ENCODE measurements around the gene RNF157. TPM values are rescaled to one million over a fixed set of nuclear protein-coding genes. Genes with fewer than 3 reads are reported as not detected.

The RNF157 gene
- total and polyA plus RNA-seq, 10 of the 15 experiments (the other 5 are each of a cell fraction or from before 2014, with no cell fraction given): 1.4 to 15.9 (median 9.6) TPM

DNA sequence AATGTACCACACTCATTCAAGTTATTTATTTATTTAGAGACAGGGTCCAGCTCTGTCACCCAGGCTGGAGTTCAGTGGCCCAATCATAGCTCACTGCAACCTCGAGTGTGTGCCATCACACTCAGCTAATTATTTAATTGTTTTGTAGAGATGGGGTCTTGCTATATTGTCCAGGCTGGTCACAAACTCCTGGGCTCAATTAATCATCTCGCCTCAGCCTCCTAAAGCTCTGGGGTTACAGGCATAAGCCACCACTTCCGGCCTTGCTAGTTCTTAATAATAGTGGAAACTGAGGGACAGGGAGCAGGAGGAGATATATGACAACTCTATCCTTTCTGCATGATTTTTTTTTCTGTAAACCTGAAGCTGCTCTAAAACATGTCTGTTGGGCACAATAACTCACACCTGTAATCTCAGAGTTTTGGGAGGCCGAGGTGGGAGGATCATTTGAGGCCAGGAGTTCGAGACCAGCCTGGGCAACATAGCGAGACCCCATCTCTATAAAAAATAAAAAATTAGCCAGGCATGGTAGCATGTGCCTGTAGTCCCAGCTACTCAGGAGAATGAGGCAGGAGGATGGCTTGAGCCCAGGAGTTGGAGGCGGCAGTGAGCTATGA is 125.0 kb downstream of the RNF157 start:
- 66% methylated on average over 7 of the region's 7 CpGs for WGBS (ENCODE audit: insufficient coverage, insufficient replicate concordance, low lambda C conversion rate, missing lambda C conversion rate)
- FAIRE-seq (no peak), DNase-seq (ENCODE audit: low read depth, low spot score) (no peak), ATAC-seq (no peak)
- no TSS peak for BruUV-seq (replicated peaks)
- intact Hi-C loops (cut with micrococcal nuclease; ENCODE audit: unreplicated experiment) (no loop called here), in situ Hi-C loops (cut with MboI) (no loop called here)
- Histone ChIP-seq H4K20me1 (ENCODE audit: control insufficient read depth, insufficient read depth) (no peaks in the 10 kb centered on the region), H3K9ac (ENCODE audit: control insufficient read depth, insufficient read depth, low read length) (no peak overlapping the region), H3K4me1 (ENCODE audit: control insufficient read depth, insufficient read depth, low read length) (no peaks in the 10 kb centered on the region), H3K4me2 (ENCODE audit: control insufficient read depth, insufficient read depth) (no peak overlapping the region), H3K36me3 (ENCODE audit: control insufficient read depth in 2 of 2, insufficient read depth in 2 of 2, low read length in 1 of 2) (no peaks in the 10 kb centered on the region), H3K27ac (ENCODE audit: control insufficient read depth, insufficient read depth) (no peak overlapping the region), H3K79me2 (ENCODE audit: control insufficient read depth, insufficient read depth, low read length) (no peaks in the 10 kb centered on the region), H2AFZ (ENCODE audit: control insufficient read depth, low read depth, low read length) (no peak overlapping the region), H3K9me3 (replicated peaks; ENCODE audit: control insufficient read depth, insufficient read depth, low read length) (no peaks in the 10 kb centered on the region), H3K27me3 (replicated peaks in 1 of 2; ENCODE audit: control insufficient read depth in 2 of 2, insufficient read depth in 2 of 2, low read length in 1 of 2) (no peaks in the 10 kb centered on the region), H3K4me3 (no peak overlapping the region)
- RAD21 ChIA-PET (ENCODE audit: unreplicated experiment): interaction anchor here (1.0 to 9.9 kb wide), 3 partner anchors 165 to 283 kb away, joined by 3 to 149 read pairs (median 4); no protein-coding TSS in a partner anchor
- SMC1A ChIA-PET (ENCODE audit: uncharacterized antibody, unreplicated experiment): interaction anchor here (1.0 to 2.0 kb wide), 2 partner anchors 68 to 165 kb away, joined by 3 to 13 read pairs; no protein-coding TSS in a partner anchor
- POLR2A ChIA-PET: no interaction called here
- CTCF ChIA-PET: interaction anchor here (1.1 to 18.3 kb wide), 5 partner anchors 64 to 283 kb away, joined by 3 to 316 read pairs (median 4); no protein-coding TSS in a partner anchor
- TF ChIP-seq, protein P1, sequence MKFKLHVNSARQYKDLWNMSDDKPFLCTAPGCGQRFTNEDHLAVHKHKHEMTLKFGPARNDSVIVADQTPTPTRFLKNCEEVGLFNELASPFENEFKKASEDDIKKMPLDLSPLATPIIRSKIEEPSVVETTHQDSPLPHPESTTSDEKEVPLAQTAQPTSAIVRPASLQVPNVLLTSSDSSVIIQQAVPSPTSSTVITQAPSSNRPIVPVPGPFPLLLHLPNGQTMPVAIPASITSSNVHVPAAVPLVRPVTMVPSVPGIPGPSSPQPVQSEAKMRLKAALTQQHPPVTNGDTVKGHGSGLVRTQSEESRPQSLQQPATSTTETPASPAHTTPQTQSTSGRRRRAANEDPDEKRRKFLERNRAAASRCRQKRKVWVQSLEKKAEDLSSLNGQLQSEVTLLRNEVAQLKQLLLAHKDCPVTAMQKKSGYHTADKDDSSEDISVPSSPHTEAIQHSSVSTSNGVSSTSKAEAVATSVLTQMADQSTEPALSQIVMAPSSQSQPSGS (IDR thresholded peaks at IDR 0.05; ENCODE audit: low read length): no peak
- TF ChIP-seq HCFC1 (IDR thresholded peaks at IDR 0.05; ENCODE audit: low read length) (no peak), BACH1 (IDR thresholded peaks at IDR 0.05; ENCODE audit: borderline replicate concordance) (no peak), PAX8 (IDR thresholded peaks at IDR 0.05) (no peak), SMC3 (IDR thresholded peaks at IDR 0.05; ENCODE audit: borderline replicate concordance, low read length) (no peak), EGR1 (IDR thresholded peaks at IDR 0.05; ENCODE audit: borderline replicate concordance in 1 of 2, low read depth in 2 of 2, low read length in 2 of 2) (no peak), EP300 (IDR thresholded peaks at IDR 0.05; ENCODE audit: borderline replicate concordance in 1 of 2, control insufficient read depth in 1 of 2, low read depth in 2 of 2, low read length in 2 of 2) (no peak), JUNB (IDR thresholded peaks at IDR 0.05) (no peak), SMAD1 (IDR thresholded peaks at IDR 0.05; ENCODE audit: low read depth, partially characterized antibody) (no peak), SUZ12 (IDR thresholded peaks at IDR 0.05; ENCODE audit: unreplicated experiment) (no peak), NRF1 (conservative IDR thresholded peaks at IDR 0.05; ENCODE audit: low read depth, low read length) (no peak), SIX5 (IDR thresholded peaks at IDR 0.05; ENCODE audit: low read depth, low read length, severe bottlenecking) (no peak), NBN (IDR thresholded peaks at IDR 0.05) (no peak)
- TF ChIP-seq, protein P2, sequence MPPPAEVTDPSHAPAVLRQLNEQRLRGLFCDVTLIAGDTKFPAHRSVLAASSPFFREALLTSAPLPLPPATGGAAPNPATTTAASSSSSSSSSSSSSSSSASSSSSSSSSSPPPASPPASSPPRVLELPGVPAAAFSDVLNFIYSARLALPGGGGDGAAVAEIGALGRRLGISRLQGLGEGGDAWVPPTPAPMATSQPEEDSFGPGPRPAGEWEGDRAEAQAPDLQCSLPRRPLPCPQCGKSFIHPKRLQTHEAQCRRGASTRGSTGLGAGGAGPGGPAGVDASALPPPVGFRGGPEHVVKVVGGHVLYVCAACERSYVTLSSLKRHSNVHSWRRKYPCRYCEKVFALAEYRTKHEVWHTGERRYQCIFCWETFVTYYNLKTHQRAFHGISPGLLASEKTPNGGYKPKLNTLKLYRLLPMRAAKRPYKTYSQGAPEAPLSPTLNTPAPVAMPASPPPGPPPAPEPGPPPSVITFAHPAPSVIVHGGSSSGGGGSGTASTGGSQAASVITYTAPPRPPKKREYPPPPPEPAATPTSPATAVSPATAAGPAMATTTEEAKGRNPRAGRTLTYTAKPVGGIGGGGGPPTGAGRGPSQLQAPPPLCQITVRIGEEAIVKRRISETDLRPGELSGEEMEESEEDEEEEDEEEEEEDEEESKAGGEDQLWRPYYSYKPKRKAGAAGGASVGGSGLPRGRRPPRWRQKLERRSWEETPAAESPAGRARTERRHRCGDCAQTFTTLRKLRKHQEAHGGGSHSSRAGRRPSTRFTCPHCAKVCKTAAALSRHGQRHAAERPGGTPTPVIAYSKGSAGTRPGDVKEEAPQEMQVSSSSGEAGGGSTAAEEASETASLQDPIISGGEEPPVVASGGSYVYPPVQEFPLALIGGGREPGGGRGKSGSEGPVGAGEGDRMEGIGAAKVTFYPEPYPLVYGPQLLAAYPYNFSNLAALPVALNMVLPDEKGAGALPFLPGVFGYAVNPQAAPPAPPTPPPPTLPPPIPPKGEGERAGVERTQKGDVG (CRISPR knock-in tag; IDR thresholded peaks at IDR 0.05): no peak
- TF ChIP-seq, protein P3, sequence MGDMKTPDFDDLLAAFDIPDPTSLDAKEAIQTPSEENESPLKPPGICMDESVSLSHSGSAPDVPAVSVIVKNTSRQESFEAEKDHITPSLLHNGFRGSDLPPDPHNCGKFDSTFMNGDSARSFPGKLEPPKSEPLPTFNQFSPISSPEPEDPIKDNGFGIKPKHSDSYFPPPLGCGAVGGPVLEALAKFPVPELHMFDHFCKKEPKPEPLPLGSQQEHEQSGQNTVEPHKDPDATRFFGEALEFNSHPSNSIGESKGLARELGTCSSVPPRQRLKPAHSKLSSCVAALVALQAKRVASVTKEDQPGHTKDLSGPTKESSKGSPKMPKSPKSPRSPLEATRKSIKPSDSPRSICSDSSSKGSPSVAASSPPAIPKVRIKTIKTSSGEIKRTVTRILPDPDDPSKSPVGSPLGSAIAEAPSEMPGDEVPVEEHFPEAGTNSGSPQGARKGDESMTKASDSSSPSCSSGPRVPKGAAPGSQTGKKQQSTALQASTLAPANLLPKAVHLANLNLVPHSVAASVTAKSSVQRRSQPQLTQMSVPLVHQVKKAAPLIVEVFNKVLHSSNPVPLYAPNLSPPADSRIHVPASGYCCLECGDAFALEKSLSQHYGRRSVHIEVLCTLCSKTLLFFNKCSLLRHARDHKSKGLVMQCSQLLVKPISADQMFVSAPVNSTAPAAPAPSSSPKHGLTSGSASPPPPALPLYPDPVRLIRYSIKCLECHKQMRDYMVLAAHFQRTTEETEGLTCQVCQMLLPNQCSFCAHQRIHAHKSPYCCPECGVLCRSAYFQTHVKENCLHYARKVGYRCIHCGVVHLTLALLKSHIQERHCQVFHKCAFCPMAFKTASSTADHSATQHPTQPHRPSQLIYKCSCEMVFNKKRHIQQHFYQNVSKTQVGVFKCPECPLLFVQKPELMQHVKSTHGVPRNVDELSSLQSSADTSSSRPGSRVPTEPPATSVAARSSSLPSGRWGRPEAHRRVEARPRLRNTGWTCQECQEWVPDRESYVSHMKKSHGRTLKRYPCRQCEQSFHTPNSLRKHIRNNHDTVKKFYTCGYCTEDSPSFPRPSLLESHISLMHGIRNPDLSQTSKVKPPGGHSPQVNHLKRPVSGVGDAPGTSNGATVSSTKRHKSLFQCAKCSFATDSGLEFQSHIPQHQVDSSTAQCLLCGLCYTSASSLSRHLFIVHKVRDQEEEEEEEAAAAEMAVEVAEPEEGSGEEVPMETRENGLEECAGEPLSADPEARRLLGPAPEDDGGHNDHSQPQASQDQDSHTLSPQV (IDR thresholded peaks at IDR 0.05): no peak

Data from GM12878 (cell line).